ENCODE measurements around the gene SLC12A7.

The SLC12A7 gene

GRCh38 chr5:1019001-1019905 is 92.6 kb downstream of the SLC12A7 start:
- DNase-seq (ENCODE audit: low spot score): no peak

GRCh38 chr5:1018596-1018995 is 93.3 kb downstream of the SLC12A7 start:
- no peak for DNase-seq (ENCODE audit: low spot score)

GRCh38 chr5:1017691-1018455 is 94.0 kb downstream of the SLC12A7 start:
- DNase-seq (ENCODE audit: low spot score): no peak

- DNase-seq (ENCODE audit: low spot score): no peak
Observed at GRCh38 chr5:1017056-1017455, 94.8 kb downstream of the SLC12A7 start.

GRCh38 chr5:1016476-1016875 is 95.4 kb downstream of the SLC12A7 start:
- DNase-seq (ENCODE audit: low spot score): no peak

- no peak for DNase-seq (ENCODE audit: low spot score)
Observed at GRCh38 chr5:1016036-1016435, 95.8 kb downstream of the SLC12A7 start.

- DNase-seq (ENCODE audit: low spot score): no peak
Observed at GRCh38 chr5:1015507-1015906, 96.4 kb downstream of the SLC12A7 start.

GRCh38 chr5:1014781-1015221 is 97.1 kb downstream of the SLC12A7 start:
- DNase-seq (ENCODE audit: low spot score): no peak

- DNase-seq (ENCODE audit: low spot score): no peak
Observed at GRCh38 chr5:1014346-1014745, 97.5 kb downstream of the SLC12A7 start.

- DNase-seq (ENCODE audit: low spot score): no peak
Observed at GRCh38 chr5:1013948-1014301, 97.9 kb downstream of the SLC12A7 start.

- no peak for DNase-seq (ENCODE audit: low spot score)
Observed at GRCh38 chr5:1013238-1013947, 98.5 kb downstream of the SLC12A7 start.

GRCh38 chr5:1012900-1013237 is 99.0 kb downstream of the SLC12A7 start:
- no peak for DNase-seq (ENCODE audit: low spot score)

GRCh38 chr5:1012313-1012841 is 99.5 kb downstream of the SLC12A7 start:
- DNase-seq (ENCODE audit: low spot score): no peak

- no peak for DNase-seq (ENCODE audit: low spot score)
Observed at GRCh38 chr5:1011741-1012312, 100.0 kb downstream of the SLC12A7 start.

GRCh38 chr5:1011226-1011631 is 100.6 kb downstream of the SLC12A7 start:
- peak; percentile 77 for DNase-seq (ENCODE audit: low spot score)

- DNase-seq (ENCODE audit: low spot score): no peak
Observed at GRCh38 chr5:1010641-1011046, 101.2 kb downstream of the SLC12A7 start.

GRCh38 chr5:1010181-1010510 is 101.7 kb downstream of the SLC12A7 start:
- peak; percentile 44 for DNase-seq (ENCODE audit: low spot score)

- DNase-seq (ENCODE audit: low spot score): no peak
Observed at GRCh38 chr5:1009359-1010180, 102.3 kb downstream of the SLC12A7 start.

GRCh38 chr5:1008451-1009358 is 103.2 kb downstream of the SLC12A7 start, which contains the start of gene NKD2:
Gene NKD2 (plus strand): TSS chr5:1008802. CDS start chr5:1009058, 256 bp downstream.
- peak; percentile 81 for DNase-seq (ENCODE audit: low spot score)

All from NAMALWA (cell line).